Hepatocyte (in vitro differentiated cells): ENCODE data around the gene PODXL2. TPM values are rescaled to one million over a fixed set of nuclear protein-coding genes. Genes with fewer than 3 reads are reported as not detected.

Source experiments
- DNase-seq: peaks from one replicate; pipeline ENCODE4 v3.0.0-alpha.2; 2016; ENCODE audit warnings: low spot score
- H2AFZ ChIP-seq: fragments of 200-600 bp; sonication (generic); 2 replicates; pipeline ENCODE4 v1.6.0; 2016; ENCODE audit warnings: antibody characterized with exemption, mild to moderate bottlenecking
- H3K27ac ChIP-seq: fragments of 200-600 bp; sonication (generic); 2 replicates; pipeline ENCODE4 v1.5.1; 2016; ENCODE audit warnings: mild to moderate bottlenecking
- H3K27me3 ChIP-seq: fragments of 200-600 bp; sonication (generic); 2 replicates; pipeline ENCODE4 v1.6.1; 2016
- H3K36me3 ChIP-seq: fragments of 200-600 bp; sonication (generic); replicated peaks from 2 replicates; pipeline ENCODE4 v1.5.1; 2016; ENCODE audit warnings: low read depth; ENCODE audit not compliant: insufficient read depth
- H3K4me1 ChIP-seq: fragments of 200-600 bp; sonication (generic); 2 replicates; pipeline ENCODE4 v1.5.1; 2016; ENCODE audit warnings: mild to moderate bottlenecking, moderate library complexity; ENCODE audit not compliant: insufficient read depth
- H3K4me2 ChIP-seq: fragments of 200-600 bp; sonication (generic); 2 replicates; pipeline ENCODE4 v1.6.0; 2016
- H3K4me3 ChIP-seq: fragments of 200-600 bp; sonication (generic); 2 replicates; pipeline ENCODE4 v1.5.1; 2016; ENCODE audit warnings: mild to moderate bottlenecking
- H3K79me2 ChIP-seq: fragments of 200-600 bp; sonication (generic); 2 replicates; pipeline ENCODE4 v1.6.0; 2017; ENCODE audit warnings: mild to moderate bottlenecking
- H3K9me2 ChIP-seq: fragments of 200-600 bp; sonication (generic); replicated peaks from 2 replicates; pipeline ENCODE4 v1.6.0; 2017; ENCODE audit warnings: mild to moderate bottlenecking; ENCODE audit not compliant: insufficient read depth
- H3K9me3 ChIP-seq: fragments of 200-600 bp; sonication (generic); 2 replicates; pipeline ENCODE4 v1.5.1; 2016; ENCODE audit warnings: low read depth, mild to moderate bottlenecking
- H4K20me1 ChIP-seq: fragments of 200-600 bp; sonication (generic); 2 replicates; pipeline ENCODE4 v1.6.0; 2016; ENCODE audit warnings: mild to moderate bottlenecking; ENCODE audit not compliant: insufficient read depth, poor library complexity, severe bottlenecking
- CTCF ChIP-seq: fragments of 200-600 bp; sonication (generic); IDR thresholded peaks from 2 replicates; pipeline ENCODE4 v1.5.1; 2016; ENCODE audit warnings: antibody characterized with exemption, mild to moderate bottlenecking; ENCODE audit not compliant: poor library complexity
- EZH2 ChIP-seq: fragments of 200-600 bp; sonication (generic); IDR thresholded peaks from 2 replicates; pipeline ENCODE4 v1.6.1; 2016; ENCODE audit warnings: antibody characterized with exemption, mild to moderate bottlenecking, borderline replicate concordance
- EZH2phosphoT487 ChIP-seq: fragments of 200-600 bp; sonication (generic); IDR thresholded peaks from one replicate; pipeline ENCODE4 v1.6.1; 2018; ENCODE audit warnings: antibody characterized with exemption, mild to moderate bottlenecking, low read depth, moderate library complexity; ENCODE audit not compliant: unreplicated experiment, severe bottlenecking
- WGBS: methylation state at CpG from one replicate; pipeline ENCODE4 v1.1.6; 2016; ENCODE audit warnings: low lambda C conversion rate; ENCODE audit errors: missing lambda C conversion rate; 5-methylcytosine and 5-hydroxymethylcytosine counted together
- polyA plus RNA-seq: library from polyadenylated mRNA; unstranded; fragments of >200 nt; fragmentation: Nextera tagmentation; extraction: Ambion mirVana; gene quantifications from 2 replicates; pipeline ENCODE4 v1.2.1, GENCODE V29; 2016
- total RNA-seq: library from RNA; depleted of rRNA; stranded (reverse); fragments of >200 nt; gene quantifications from 2 replicates; pipeline ENCODE4 v1.2.3, GENCODE V29; 2014

PODXL2 gene
- total and polyA plus RNA-seq, 2 experiments from 2014 or later: 5.1 to 6.4 TPM

- H3K36me3 ChIP-seq: no peaks in the 10 kb centered on the region
- no peak overlapping the region for H3K4me2 ChIP-seq
- no peaks in the 10 kb centered on the region for H4K20me1 ChIP-seq
- 92% methylated on average over 8 of the region's 8 CpGs for WGBS
- H3K27me3 ChIP-seq: peaks cover 18% of the 10 kb centered on the region
- TF ChIP-seq EZH2phosphoT487 (no peak), EZH2 (no peak), CTCF (no peak)
- no peak for DNase-seq
- no peaks in the 10 kb centered on the region for H3K9me3 ChIP-seq
- H3K4me1 ChIP-seq: no peaks in the 10 kb centered on the region
- H2AFZ ChIP-seq: no peak overlapping the region
- H3K27ac ChIP-seq: no peak overlapping the region
- no peak overlapping the region for H3K4me3 ChIP-seq
- H3K79me2 ChIP-seq: no peaks in the 10 kb centered on the region
- H3K9me2 ChIP-seq: no peaks in the 10 kb centered on the region
Observed at GRCh38 chr3:127622772-127623576, 6.0 kb upstream of the PODXL2 start.

GRCh38 chr3:127624063-127624462 lies 4.9 kb upstream of the PODXL2 start:
- 91% methylated on average over 5 of the region's 5 CpGs for WGBS
- DNase-seq: no peak
- H3K27ac ChIP-seq: no peak overlapping the region
- H3K79me2 ChIP-seq: no peaks in the 10 kb centered on the region
- H3K4me3 ChIP-seq: no peak overlapping the region
- no peaks in the 10 kb centered on the region for H3K36me3 ChIP-seq
- H2AFZ ChIP-seq: no peak overlapping the region
- H3K4me1 ChIP-seq: no peaks in the 10 kb centered on the region
- no peak for TF ChIP-seq EZH2phosphoT487
- no peak for TF ChIP-seq EZH2
- TF ChIP-seq CTCF: no peak
- no peak overlapping the region for H3K4me2 ChIP-seq
- H4K20me1 ChIP-seq: no peaks in the 10 kb centered on the region
- peaks cover 26% of the 10 kb centered on the region for H3K27me3 ChIP-seq
- no peaks in the 10 kb centered on the region for H3K9me2 ChIP-seq
- no peaks in the 10 kb centered on the region for H3K9me3 ChIP-seq

GRCh38 chr3:127625821-127626220 lies 3.2 kb upstream of the PODXL2 start:
- Histone ChIP-seq H3K27ac (no peak overlapping the region), H3K79me2 (no peaks in the 10 kb centered on the region), H4K20me1 (no peaks in the 10 kb centered on the region), H3K9me2 (no peaks in the 10 kb centered on the region), H3K4me3 (no peak overlapping the region), H3K27me3 (peaks cover 35% of the 10 kb centered on the region), H3K36me3 (no peaks in the 10 kb centered on the region), H3K9me3 (no peaks in the 10 kb centered on the region), H3K4me1 (no peaks in the 10 kb centered on the region), H3K4me2 (no peak overlapping the region), H2AFZ (no peak overlapping the region)
- WGBS: 75% methylated on average over 2 of the region's 2 CpGs
- no peak for DNase-seq
- no peak for TF ChIP-seq EZH2
- TF ChIP-seq EZH2phosphoT487: no peak
- TF ChIP-seq CTCF: no peak
